Suprapubic skin (tissue), 4 donors: ENCODE measurements around the gene WDR43. TPM values are rescaled to one million over a fixed set of nuclear protein-coding genes. Genes with fewer than 3 reads are reported as not detected.

Source experiments
- DNase-seq, 2 donors: peaks; one replicate each; pipeline ENCODE4 v3.0.0-alpha.2; 2019; ENCODE audit warnings: low spot score in 2 of 2
- H3K27ac ChIP-seq: fragments of 200-600 bp; sonication (generic); one replicate; pipeline ENCODE4 v1.5.1; 2019
- H3K27me3 ChIP-seq: fragments of 200-600 bp; sonication (generic); one replicate; pipeline ENCODE4 v1.5.1; 2019
- H3K36me3 ChIP-seq: fragments of 200-600 bp; sonication (generic); one replicate; pipeline ENCODE4 v1.5.1; 2019
- H3K4me1 ChIP-seq: fragments of 200-600 bp; sonication (generic); one replicate; pipeline ENCODE4 v1.5.1; 2019
- H3K4me3 ChIP-seq: fragments of 200-600 bp; sonication (generic); one replicate; pipeline ENCODE4 v1.5.1; 2019; ENCODE audit warnings: mild to moderate bottlenecking
- H3K9me3 ChIP-seq: fragments of 200-600 bp; sonication (generic); one replicate; pipeline ENCODE4 v1.5.1; 2019
- CTCF ChIP-seq, 2 donors: fragments of 200-600 bp in 1 of 2; fragments of 450-650 bp in 1 of 2; sonication (generic) in 1 of 2; IDR thresholded peaks; one replicate each; pipeline ENCODE4 v1.5.1; 2016 to 2019; ENCODE audit warnings: antibody characterized with exemption in 2 of 2, mild to moderate bottlenecking in 1 of 2, moderate library complexity in 1 of 2
- EP300 ChIP-seq: sonication (generic); formaldehyde crosslinking; IDR thresholded peaks from one replicate; pipeline ENCODE4 v1.6.1; 2017; ENCODE audit warnings: antibody characterized with exemption
- POLR2A ChIP-seq, 2 donors: fragments of 450-650 bp; IDR thresholded peaks; one replicate each; pipeline ENCODE4 v1.6.1; 2017; ENCODE audit warnings: antibody characterized with exemption in 2 of 2, mild to moderate bottlenecking in 2 of 2, moderate library complexity in 2 of 2
- POLR2AphosphoS5 ChIP-seq, 3 donors: sonication (generic); formaldehyde crosslinking; IDR thresholded peaks; one replicate each; pipeline ENCODE4 v1.6.1; 2017; ENCODE audit warnings: antibody characterized with exemption in 3 of 3
- WGBS: methylation state at CpG from one replicate; pipeline ENCODE4 v1.1.5; 2018; 5-methylcytosine and 5-hydroxymethylcytosine counted together
- total RNA-seq, 4 donors: library from RNA; depleted of rRNA; stranded (reverse); fragments of >200 nt; gene quantifications; one replicate each; pipeline ENCODE4 v1.1.0, GENCODE V29; 2016

Gene WDR43
- total RNA-seq, 4 donors from 2014 or later = 49.3 to 92.5 (median 62.2) TPM

GRCh38 chr2:28948160-28948559 lies 53.7 kb downstream of the WDR43 start:
- no peaks in the 10 kb centered on the region for H3K27me3 ChIP-seq
- H3K4me1 ChIP-seq = peaks cover 22% of the 10 kb centered on the region
- H3K36me3 ChIP-seq = peaks cover 56% of the 10 kb centered on the region
- TF ChIP-seq POLR2A (IDR thresholded peaks at IDR 0.05) (no peak), CTCF (IDR thresholded peaks at IDR 0.05) (no peak), POLR2AphosphoS5 (IDR thresholded peaks at IDR 0.05) (no peak), EP300 (no peak)
- no peak overlapping the region for H3K4me3 ChIP-seq
- no peak for DNase-seq
- no peak overlapping the region for H3K27ac ChIP-seq
- no peaks in the 10 kb centered on the region for H3K9me3 ChIP-seq
- 84% methylated on average over 2 of the region's 2 CpGs for WGBS

- peaks cover 46% of the 10 kb centered on the region for H3K36me3 ChIP-seq
- H3K4me3 ChIP-seq = no peak overlapping the region
- no peak for TF ChIP-seq POLR2A (IDR thresholded peaks at IDR 0.05)
- no peak for TF ChIP-seq EP300
- TF ChIP-seq CTCF (IDR thresholded peaks at IDR 0.05) = no peak
- TF ChIP-seq POLR2AphosphoS5 (IDR thresholded peaks at IDR 0.05) = no peak
- no peaks in the 10 kb centered on the region for H3K27me3 ChIP-seq
- DNase-seq = no peak
- no peak overlapping the region for H3K27ac ChIP-seq
- H3K9me3 ChIP-seq = no peaks in the 10 kb centered on the region
- H3K4me1 ChIP-seq = peaks cover 28% of the 10 kb centered on the region
- 84% methylated on average over 1 of the region's 1 CpG for WGBS
These were observed 54.7 kb downstream of the WDR43 start for GRCh38 chr2:28949190-28949589.

- peaks cover 40% of the 10 kb centered on the region for H3K36me3 ChIP-seq
- no peak for TF ChIP-seq POLR2A (IDR thresholded peaks at IDR 0.05)
- TF ChIP-seq EP300 = no peak
- TF ChIP-seq POLR2AphosphoS5 (IDR thresholded peaks at IDR 0.05) = no peak
These were observed 55.3 kb downstream of the WDR43 start for GRCh38 chr2:28949617-28950305.

GRCh38 chr2:28950941-28951630 lies 56.6 kb downstream of the WDR43 start:
- TF ChIP-seq POLR2AphosphoS5 (IDR thresholded peaks at IDR 0.05) = no peak
- H3K9me3 ChIP-seq = no peaks in the 10 kb centered on the region
- H3K36me3 ChIP-seq = peaks cover 27% of the 10 kb centered on the region
- no peak for DNase-seq
- peaks cover 28% of the 10 kb centered on the region for H3K4me1 ChIP-seq
- peak overlapping the region; percentile 85 for H3K27ac ChIP-seq
- no peaks in the 10 kb centered on the region for H3K27me3 ChIP-seq
- no peak overlapping the region for H3K4me3 ChIP-seq
- WGBS = 92% methylated on average over 12 of the region's 12 CpGs

More at GRCh38 chr2:28949617-28950305, 55.3 kb downstream of the WDR43 start:
- no peak for DNase-seq
- peaks cover 28% of the 10 kb centered on the region for H3K4me1 ChIP-seq
- no peaks in the 10 kb centered on the region for H3K27me3 ChIP-seq
- no peak overlapping the region for H3K27ac ChIP-seq
- WGBS = 83% methylated on average over 11 of the region's 11 CpGs
- no peaks in the 10 kb centered on the region for H3K9me3 ChIP-seq
- no peak overlapping the region for H3K4me3 ChIP-seq

- peaks cover 28% of the 10 kb centered on the region for H3K4me1 ChIP-seq
- H3K4me3 ChIP-seq = no peak overlapping the region
- H3K27me3 ChIP-seq = no peaks in the 10 kb centered on the region
- DNase-seq = peak in 1 of 2 donors; percentile 80
- TF ChIP-seq CTCF (IDR thresholded peaks at IDR 0.05) (no peak), EP300 (no peak), POLR2AphosphoS5 (IDR thresholded peaks at IDR 0.05) (peak in 2 of 3 donors; percentile 90 to 96), POLR2A (IDR thresholded peaks at IDR 0.05) (no peak)
- WGBS = 56% methylated on average over 13 of the region's 13 CpGs
- H3K27ac ChIP-seq = peak overlapping the region; percentile 85
- no peaks in the 10 kb centered on the region for H3K9me3 ChIP-seq
- H3K36me3 ChIP-seq = peaks cover 16% of the 10 kb centered on the region
These were observed 57.7 kb downstream of the WDR43 start for GRCh38 chr2:28951910-28952835.
